ENCODE results near the gene PEX5.

- TF ChIP-seq POLR2A (IDR thresholded peaks at IDR 0.05) = no peak
- TF ChIP-seq, protein P1, sequence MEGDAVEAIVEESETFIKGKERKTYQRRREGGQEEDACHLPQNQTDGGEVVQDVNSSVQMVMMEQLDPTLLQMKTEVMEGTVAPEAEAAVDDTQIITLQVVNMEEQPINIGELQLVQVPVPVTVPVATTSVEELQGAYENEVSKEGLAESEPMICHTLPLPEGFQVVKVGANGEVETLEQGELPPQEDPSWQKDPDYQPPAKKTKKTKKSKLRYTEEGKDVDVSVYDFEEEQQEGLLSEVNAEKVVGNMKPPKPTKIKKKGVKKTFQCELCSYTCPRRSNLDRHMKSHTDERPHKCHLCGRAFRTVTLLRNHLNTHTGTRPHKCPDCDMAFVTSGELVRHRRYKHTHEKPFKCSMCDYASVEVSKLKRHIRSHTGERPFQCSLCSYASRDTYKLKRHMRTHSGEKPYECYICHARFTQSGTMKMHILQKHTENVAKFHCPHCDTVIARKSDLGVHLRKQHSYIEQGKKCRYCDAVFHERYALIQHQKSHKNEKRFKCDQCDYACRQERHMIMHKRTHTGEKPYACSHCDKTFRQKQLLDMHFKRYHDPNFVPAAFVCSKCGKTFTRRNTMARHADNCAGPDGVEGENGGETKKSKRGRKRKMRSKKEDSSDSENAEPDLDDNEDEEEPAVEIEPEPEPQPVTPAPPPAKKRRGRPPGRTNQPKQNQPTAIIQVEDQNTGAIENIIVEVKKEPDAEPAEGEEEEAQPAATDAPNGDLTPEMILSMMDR (IDR thresholded peaks at IDR 0.05) = no peak
Observed at GRCh38 chr12:7145671-7146070, 43.8 kb upstream of the PEX5 start.

Data from vagina (tissue), 2 donors.